Measurements from ENCODE around the gene PRSS22.

GRCh38 chr16:2858245-2859025, 465 bp upstream of the PRSS22 start:
- TF ChIP-seq RCOR1 (conservative IDR thresholded peaks at IDR 0.05; ENCODE audit: low read depth, low read length): no peak
- TF ChIP-seq CHD2 (IDR thresholded peaks at IDR 0.05; ENCODE audit: borderline replicate concordance, low read depth, low read length): no peak
- TF ChIP-seq CEBPB (IDR thresholded peaks at IDR 0.05; ENCODE audit: borderline replicate concordance in 1 of 2, low read depth in 2 of 2, low read length in 2 of 2): no peak
- no peak for TF ChIP-seq TCF7 (IDR thresholded peaks at IDR 0.05; ENCODE audit: borderline replicate concordance)
- no peak for TF ChIP-seq TCF12 (IDR thresholded peaks at IDR 0.05; ENCODE audit: low read depth, low read length)

Data from GM12878 (cell line).